Liver (tissue), 3 donors: ENCODE results near the gene CDC42EP3.

Source experiments
- GABPA ChIP-seq, 2 donors: IDR thresholded peaks in 1 of 2; conservative IDR thresholded peaks in 1 of 2; 2 replicates each; pipeline ENCODE4 v1.6.1; 2016; ENCODE audit warnings: antibody characterized with exemption in 2 of 2, mild to moderate bottlenecking in 1 of 2, moderate library complexity in 1 of 2
- HNF4A ChIP-seq, 2 donors: conservative IDR thresholded peaks; 2 replicates each; pipeline ENCODE4 v1.6.1; 2016; ENCODE audit warnings: antibody characterized with exemption in 2 of 2, mild to moderate bottlenecking in 2 of 2
- RXRA ChIP-seq, 2 donors: IDR thresholded peaks; 2 replicates each; pipeline ENCODE4 v1.6.1; 2017 to 2018; ENCODE audit warnings: antibody characterized with exemption in 2 of 2, mild to moderate bottlenecking in 1 of 2
- TAF1 ChIP-seq: conservative IDR thresholded peaks from 2 replicates; pipeline ENCODE4 v1.6.1; 2016; ENCODE audit warnings: antibody characterized with exemption, mild to moderate bottlenecking
- TF ChIP-seq, protein P1 (sequence below): IDR thresholded peaks from 2 replicates; pipeline ENCODE4 v1.6.1; 2016; ENCODE audit warnings: antibody characterized with exemption, mild to moderate bottlenecking
- TF ChIP-seq, protein P2 (sequence below): IDR thresholded peaks from 2 replicates; pipeline ENCODE4 v1.6.1; 2016; ENCODE audit warnings: antibody characterized with exemption
- TF ChIP-seq, protein P3 (sequence below): fragments of 150-350 bp; IDR thresholded peaks from 2 replicates; pipeline ENCODE4 v1.5.1; 2017; ENCODE audit warnings: improper control_type of control experiment, low read depth, low read length; ENCODE audit not compliant: missing input control
- donor health status: healthy.
- donor health status: healthy.

DNA sequence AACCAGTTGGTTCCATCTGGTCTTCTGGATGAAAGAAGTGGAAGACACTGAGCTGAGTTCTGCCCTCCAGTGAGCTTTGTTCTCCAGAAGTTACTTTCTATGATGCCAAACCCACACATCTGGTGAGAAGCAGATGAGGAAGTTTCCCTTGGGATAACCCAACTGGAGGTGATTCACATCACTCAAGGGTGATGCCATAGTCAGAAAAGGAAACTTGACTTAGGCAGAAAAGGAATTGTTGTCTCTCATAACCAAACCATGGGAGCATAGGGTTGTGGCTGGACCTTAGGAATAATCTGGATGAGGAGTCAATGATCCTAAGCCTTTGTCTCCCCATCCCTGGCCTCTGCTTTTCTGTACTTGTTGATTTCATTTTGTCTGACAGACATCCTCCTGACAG is 43.7 kb downstream of the CDC42EP3 start:
- TF ChIP-seq, protein P1, sequence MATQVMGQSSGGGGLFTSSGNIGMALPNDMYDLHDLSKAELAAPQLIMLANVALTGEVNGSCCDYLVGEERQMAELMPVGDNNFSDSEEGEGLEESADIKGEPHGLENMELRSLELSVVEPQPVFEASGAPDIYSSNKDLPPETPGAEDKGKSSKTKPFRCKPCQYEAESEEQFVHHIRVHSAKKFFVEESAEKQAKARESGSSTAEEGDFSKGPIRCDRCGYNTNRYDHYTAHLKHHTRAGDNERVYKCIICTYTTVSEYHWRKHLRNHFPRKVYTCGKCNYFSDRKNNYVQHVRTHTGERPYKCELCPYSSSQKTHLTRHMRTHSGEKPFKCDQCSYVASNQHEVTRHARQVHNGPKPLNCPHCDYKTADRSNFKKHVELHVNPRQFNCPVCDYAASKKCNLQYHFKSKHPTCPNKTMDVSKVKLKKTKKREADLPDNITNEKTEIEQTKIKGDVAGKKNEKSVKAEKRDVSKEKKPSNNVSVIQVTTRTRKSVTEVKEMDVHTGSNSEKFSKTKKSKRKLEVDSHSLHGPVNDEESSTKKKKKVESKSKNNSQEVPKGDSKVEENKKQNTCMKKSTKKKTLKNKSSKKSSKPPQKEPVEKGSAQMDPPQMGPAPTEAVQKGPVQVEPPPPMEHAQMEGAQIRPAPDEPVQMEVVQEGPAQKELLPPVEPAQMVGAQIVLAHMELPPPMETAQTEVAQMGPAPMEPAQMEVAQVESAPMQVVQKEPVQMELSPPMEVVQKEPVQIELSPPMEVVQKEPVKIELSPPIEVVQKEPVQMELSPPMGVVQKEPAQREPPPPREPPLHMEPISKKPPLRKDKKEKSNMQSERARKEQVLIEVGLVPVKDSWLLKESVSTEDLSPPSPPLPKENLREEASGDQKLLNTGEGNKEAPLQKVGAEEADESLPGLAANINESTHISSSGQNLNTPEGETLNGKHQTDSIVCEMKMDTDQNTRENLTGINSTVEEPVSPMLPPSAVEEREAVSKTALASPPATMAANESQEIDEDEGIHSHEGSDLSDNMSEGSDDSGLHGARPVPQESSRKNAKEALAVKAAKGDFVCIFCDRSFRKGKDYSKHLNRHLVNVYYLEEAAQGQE, result no peak
- TF ChIP-seq, protein P2, sequence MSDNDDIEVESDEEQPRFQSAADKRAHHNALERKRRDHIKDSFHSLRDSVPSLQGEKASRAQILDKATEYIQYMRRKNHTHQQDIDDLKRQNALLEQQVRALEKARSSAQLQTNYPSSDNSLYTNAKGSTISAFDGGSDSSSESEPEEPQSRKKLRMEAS, result no peak
- TF ChIP-seq, protein P3, sequence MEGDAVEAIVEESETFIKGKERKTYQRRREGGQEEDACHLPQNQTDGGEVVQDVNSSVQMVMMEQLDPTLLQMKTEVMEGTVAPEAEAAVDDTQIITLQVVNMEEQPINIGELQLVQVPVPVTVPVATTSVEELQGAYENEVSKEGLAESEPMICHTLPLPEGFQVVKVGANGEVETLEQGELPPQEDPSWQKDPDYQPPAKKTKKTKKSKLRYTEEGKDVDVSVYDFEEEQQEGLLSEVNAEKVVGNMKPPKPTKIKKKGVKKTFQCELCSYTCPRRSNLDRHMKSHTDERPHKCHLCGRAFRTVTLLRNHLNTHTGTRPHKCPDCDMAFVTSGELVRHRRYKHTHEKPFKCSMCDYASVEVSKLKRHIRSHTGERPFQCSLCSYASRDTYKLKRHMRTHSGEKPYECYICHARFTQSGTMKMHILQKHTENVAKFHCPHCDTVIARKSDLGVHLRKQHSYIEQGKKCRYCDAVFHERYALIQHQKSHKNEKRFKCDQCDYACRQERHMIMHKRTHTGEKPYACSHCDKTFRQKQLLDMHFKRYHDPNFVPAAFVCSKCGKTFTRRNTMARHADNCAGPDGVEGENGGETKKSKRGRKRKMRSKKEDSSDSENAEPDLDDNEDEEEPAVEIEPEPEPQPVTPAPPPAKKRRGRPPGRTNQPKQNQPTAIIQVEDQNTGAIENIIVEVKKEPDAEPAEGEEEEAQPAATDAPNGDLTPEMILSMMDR, result no peak
- TF ChIP-seq TAF1 (no peak), RXRA (IDR thresholded peaks at IDR 0.05) (no peak), GABPA (IDR thresholded peaks at IDR 0.05 in 1 of 2, conservative IDR thresholded peaks at IDR 0.05 in 1 of 2) (no peak), HNF4A (conservative IDR thresholded peaks at IDR 0.05) (no peak)
